ENCODE measurements around the gene RFX4.

The RFX4 gene

GRCh38 chr12:106736051-106736957 lies 153.5 kb downstream of the RFX4 start:
- DNase-seq = peak; percentile 13

GRCh38 chr12:106739318-106739717 lies 156.5 kb downstream of the RFX4 start:
- DNase-seq = no peak

GRCh38 chr12:106739815-106740530 lies 157.2 kb downstream of the RFX4 start:
- no peak for DNase-seq

- no peak for DNase-seq
Measured at GRCh38 chr12:106740818-106741217, 158.0 kb downstream of the RFX4 start.

- no peak for DNase-seq
Measured at GRCh38 chr12:106741247-106741646, 158.4 kb downstream of the RFX4 start.

GRCh38 chr12:106743270-106743988 lies 160.6 kb downstream of the RFX4 start:
- DNase-seq = no peak

GRCh38 chr12:106744600-106744999 lies 161.8 kb downstream of the RFX4 start:
- no peak for DNase-seq

- no peak for DNase-seq
Measured at GRCh38 chr12:106745181-106745745, 162.5 kb downstream of the RFX4 start.

GRCh38 chr12:106747973-106748436 lies 165.2 kb downstream of the RFX4 start:
- no peak for DNase-seq

- DNase-seq = no peak
Measured at GRCh38 chr12:106750524-106750923, 167.7 kb downstream of the RFX4 start.

- no peak for DNase-seq
Measured at GRCh38 chr12:106753526-106753925, 170.7 kb downstream of the RFX4 start.

- no peak for DNase-seq
Measured at GRCh38 chr12:106754331-106754730, 171.5 kb downstream of the RFX4 start.

GRCh38 chr12:106757623-106758348 lies 175.0 kb downstream of the RFX4 start:
- no peak for DNase-seq

GRCh38 chr12:106758349-106759110 lies 175.7 kb downstream of the RFX4 start:
- DNase-seq = no peak

GRCh38 chr12:106759526-106760183 lies 176.9 kb downstream of the RFX4 start:
- no peak for DNase-seq

- peak; percentile 45 for DNase-seq
Measured at GRCh38 chr12:106760184-106760531, 177.4 kb downstream of the RFX4 start.

- DNase-seq = no peak
Measured at GRCh38 chr12:106764220-106764619, 181.4 kb downstream of the RFX4 start.

- DNase-seq = no peak
Measured at GRCh38 chr12:106764738-106765137, 181.9 kb downstream of the RFX4 start.

- no peak for DNase-seq
Measured at GRCh38 chr12:106766393-106766826, 183.6 kb downstream of the RFX4 start.

- DNase-seq = no peak
Measured at GRCh38 chr12:106767206-106767605, 184.4 kb downstream of the RFX4 start.
